HEK293 (cell line): ENCODE data around the gene EIF3L.
A peak's percentile ranks its signal among the peaks of the same experiment; 100 is the strongest.

Source experiments
- CTCF ChIA-PET: fragments of 350-600 bp; formaldehyde crosslinking; extraction: SDS; loops from one replicate; lab custom pipeline; 2021; ENCODE audit warnings: antibody characterized with exemption; lab: Yijun Ruan, JAX
- POLR2A ChIA-PET: fragments of 300-600 bp; formaldehyde crosslinking; extraction: SDS; loops from one replicate; lab custom pipeline; 2020; ENCODE audit warnings: antibody characterized with exemption, inconsistent platforms; lab: Yijun Ruan, JAX
- H3K27ac ChIP-seq: fragments of 200-500 bp; sonication (Bioruptor generic); 2 replicates; pipeline ENCODE4 v1.5.1; 2014; ENCODE audit warnings: low read depth, low read length, control low read depth, inconsistent platforms; ENCODE audit errors: extremely low read depth
- H3K36me3 ChIP-seq, 2 experiments: fragments of 200-500 bp in 1 of 2; sonication (Bioruptor generic) in 1 of 2; 1 replicate in 1 of 2; 2 replicates in 1 of 2; pipeline ENCODE4 v1.5.1; 2014 to 2017; ENCODE audit warnings: inconsistent platforms in 2 of 2, low read length in 2 of 2; ENCODE audit not compliant: control insufficient read depth in 2 of 2, insufficient read depth in 1 of 2
- H3K4me1 ChIP-seq: fragments of 200-500 bp; sonication (Bioruptor generic); 2 replicates; pipeline ENCODE4 v1.5.1; 2014; ENCODE audit warnings: mild to moderate bottlenecking, low read length, inconsistent platforms; ENCODE audit not compliant: control insufficient read depth, insufficient read depth
- H3K4me3 ChIP-seq: 2 replicates; pipeline ENCODE4 v1.5.1; 2011; ENCODE audit warnings: low read depth, mild to moderate bottlenecking, control low read depth, low read length, moderate library complexity
- H3K9me3 ChIP-seq: fragments of 200-500 bp; sonication (Bioruptor generic); 2 replicates; pipeline ENCODE4 v1.5.1; 2014; ENCODE audit warnings: low read depth, low read length, inconsistent platforms; ENCODE audit not compliant: control insufficient read depth, insufficient read depth
- HOXC10 ChIP-seq: sonication (generic); formaldehyde crosslinking; IDR thresholded peaks from 2 replicates; pipeline ENCODE4 v1.8.1; 2023; ENCODE audit warnings: mild to moderate bottlenecking, missing genetic modification reagents
- KLF8 ChIP-seq: fragments of 450-650 bp; formaldehyde crosslinking; IDR thresholded peaks from 2 replicates; pipeline ENCODE4 v1.5.1; 2016; ENCODE audit warnings: missing biosample characterization, missing genetic modification characterization
- ZBTB8A ChIP-seq: fragments of 450-650 bp; formaldehyde crosslinking; IDR thresholded peaks from 2 replicates; pipeline ENCODE4 v1.5.1; 2016; ENCODE audit warnings: missing biosample characterization, missing genetic modification characterization
- ZNF2 ChIP-seq: fragments of 450-650 bp; formaldehyde crosslinking; IDR thresholded peaks from 2 replicates; pipeline ENCODE4 v1.5.1; 2016; ENCODE audit warnings: missing biosample characterization, missing genetic modification characterization
- ZNF354C ChIP-seq: fragments of 450-650 bp; formaldehyde crosslinking; IDR thresholded peaks from 2 replicates; pipeline ENCODE4 v1.5.1; 2016; ENCODE audit warnings: missing biosample characterization, missing genetic modification characterization, low read depth, borderline replicate concordance
- ZNF416 ChIP-seq: fragments of 450-650 bp; formaldehyde crosslinking; IDR thresholded peaks from 2 replicates; pipeline ENCODE4 v1.5.1; 2016; ENCODE audit warnings: missing biosample characterization, missing genetic modification characterization
- ZNF596 ChIP-seq: fragments of 450-650 bp; IDR thresholded peaks from 2 replicates; pipeline ENCODE4 v1.5.0; 2018; ENCODE audit warnings: missing biosample characterization, mild to moderate bottlenecking, missing genetic modification characterization, moderate library complexity
- ZNF610 ChIP-seq: fragments of 450-650 bp; formaldehyde crosslinking; IDR thresholded peaks from 2 replicates; pipeline ENCODE4 v1.5.1; 2016; ENCODE audit warnings: missing biosample characterization, missing genetic modification characterization, borderline replicate concordance
- ZNF639 ChIP-seq: fragments of 450-650 bp; formaldehyde crosslinking; IDR thresholded peaks from 2 replicates; pipeline ENCODE4 v1.5.1; 2016; ENCODE audit warnings: missing biosample characterization, missing genetic modification characterization
- ZNF768 ChIP-seq: fragments of 450-650 bp; formaldehyde crosslinking; IDR thresholded peaks from 2 replicates; pipeline ENCODE4 v1.5.1; 2018; ENCODE audit warnings: missing biosample characterization, mild to moderate bottlenecking, missing genetic modification characterization
- ZSCAN23 ChIP-seq: fragments of 450-650 bp; formaldehyde crosslinking; IDR thresholded peaks from 2 replicates; pipeline ENCODE4 v1.5.1; 2016; ENCODE audit warnings: missing biosample characterization, missing genetic modification characterization
- TF ChIP-seq, protein P1 (sequence below): fragments of 450-650 bp; formaldehyde crosslinking; IDR thresholded peaks from 2 replicates; pipeline ENCODE4 v1.5.1; 2016; ENCODE audit warnings: missing biosample characterization, missing genetic modification characterization
- TF ChIP-seq, protein P2 (sequence below): fragments of 450-650 bp; formaldehyde crosslinking; IDR thresholded peaks from 2 replicates; pipeline ENCODE4 v1.5.1; 2016; ENCODE audit warnings: missing biosample characterization, missing genetic modification characterization
- TF ChIP-seq, protein P3 (sequence below): fragments of 450-650 bp; formaldehyde crosslinking; IDR thresholded peaks from 2 replicates; pipeline ENCODE4 v1.5.1; 2016; ENCODE audit warnings: missing biosample characterization, missing genetic modification characterization

Gene EIF3L

DNA sequence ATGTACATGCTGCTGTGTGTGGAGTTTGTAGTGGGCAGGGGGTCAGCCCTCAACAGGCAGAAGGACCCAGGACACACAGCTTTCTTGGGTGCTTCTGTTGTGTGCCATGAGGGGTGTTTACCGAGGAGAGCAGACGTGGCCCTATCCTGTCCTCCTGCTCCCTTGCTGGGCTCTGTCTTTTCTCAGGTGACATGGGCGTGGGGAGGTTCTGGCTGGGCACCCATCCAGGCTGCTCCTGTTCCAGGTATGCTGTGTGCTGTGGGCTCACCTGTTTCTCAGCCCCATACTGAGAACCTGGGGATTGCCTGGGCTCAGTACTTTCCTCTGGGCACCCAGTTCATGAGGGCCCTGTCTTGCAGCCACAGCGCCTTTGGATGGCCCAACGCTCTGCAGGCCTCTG, 80.2 kb downstream of the EIF3L start (continued):
- TF ChIP-seq ZNF639 (tag by site-specific recombination) (no peak), ZNF610 (tag by site-specific recombination) (no peak), HOXC10 (no peak), ZNF416 (tag by site-specific recombination) (no peak)

- no peak for TF ChIP-seq ZSCAN23 (tag by site-specific recombination)
- TF ChIP-seq, protein P1, sequence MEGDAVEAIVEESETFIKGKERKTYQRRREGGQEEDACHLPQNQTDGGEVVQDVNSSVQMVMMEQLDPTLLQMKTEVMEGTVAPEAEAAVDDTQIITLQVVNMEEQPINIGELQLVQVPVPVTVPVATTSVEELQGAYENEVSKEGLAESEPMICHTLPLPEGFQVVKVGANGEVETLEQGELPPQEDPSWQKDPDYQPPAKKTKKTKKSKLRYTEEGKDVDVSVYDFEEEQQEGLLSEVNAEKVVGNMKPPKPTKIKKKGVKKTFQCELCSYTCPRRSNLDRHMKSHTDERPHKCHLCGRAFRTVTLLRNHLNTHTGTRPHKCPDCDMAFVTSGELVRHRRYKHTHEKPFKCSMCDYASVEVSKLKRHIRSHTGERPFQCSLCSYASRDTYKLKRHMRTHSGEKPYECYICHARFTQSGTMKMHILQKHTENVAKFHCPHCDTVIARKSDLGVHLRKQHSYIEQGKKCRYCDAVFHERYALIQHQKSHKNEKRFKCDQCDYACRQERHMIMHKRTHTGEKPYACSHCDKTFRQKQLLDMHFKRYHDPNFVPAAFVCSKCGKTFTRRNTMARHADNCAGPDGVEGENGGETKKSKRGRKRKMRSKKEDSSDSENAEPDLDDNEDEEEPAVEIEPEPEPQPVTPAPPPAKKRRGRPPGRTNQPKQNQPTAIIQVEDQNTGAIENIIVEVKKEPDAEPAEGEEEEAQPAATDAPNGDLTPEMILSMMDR, result peak; percentile 71
- TF ChIP-seq ZBTB8A (tag by site-specific recombination), result 0 out of 2 replicates have a peak, but pooled peaks have one; percentile 7
- TF ChIP-seq, protein P2, sequence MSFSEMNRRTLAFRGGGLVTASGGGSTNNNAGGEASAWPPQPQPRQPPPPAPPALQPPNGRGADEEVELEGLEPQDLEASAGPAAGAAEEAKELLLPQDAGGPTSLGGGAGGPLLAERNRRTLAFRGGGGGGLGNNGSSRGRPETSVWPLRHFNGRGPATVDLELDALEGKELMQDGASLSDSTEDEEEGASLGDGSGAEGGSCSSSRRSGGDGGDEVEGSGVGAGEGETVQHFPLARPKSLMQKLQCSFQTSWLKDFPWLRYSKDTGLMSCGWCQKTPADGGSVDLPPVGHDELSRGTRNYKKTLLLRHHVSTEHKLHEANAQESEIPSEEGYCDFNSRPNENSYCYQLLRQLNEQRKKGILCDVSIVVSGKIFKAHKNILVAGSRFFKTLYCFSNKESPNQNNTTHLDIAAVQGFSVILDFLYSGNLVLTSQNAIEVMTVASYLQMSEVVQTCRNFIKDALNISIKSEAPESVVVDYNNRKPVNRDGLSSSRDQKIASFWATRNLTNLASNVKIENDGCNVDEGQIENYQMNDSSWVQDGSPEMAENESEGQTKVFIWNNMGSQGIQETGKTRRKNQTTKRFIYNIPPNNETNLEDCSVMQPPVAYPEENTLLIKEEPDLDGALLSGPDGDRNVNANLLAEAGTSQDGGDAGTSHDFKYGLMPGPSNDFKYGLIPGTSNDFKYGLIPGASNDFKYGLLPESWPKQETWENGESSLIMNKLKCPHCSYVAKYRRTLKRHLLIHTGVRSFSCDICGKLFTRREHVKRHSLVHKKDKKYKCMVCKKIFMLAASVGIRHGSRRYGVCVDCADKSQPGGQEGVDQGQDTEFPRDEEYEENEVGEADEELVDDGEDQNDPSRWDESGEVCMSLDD (tag by site-specific recombination), result no peak
- TF ChIP-seq ZNF768 (tag by site-specific recombination), result peak; percentile 90; the same call in 1 of the 2 replicates
- TF ChIP-seq KLF8 (tag by site-specific recombination), result no peak
- no peak for TF ChIP-seq ZNF2
- TF ChIP-seq, protein P3, sequence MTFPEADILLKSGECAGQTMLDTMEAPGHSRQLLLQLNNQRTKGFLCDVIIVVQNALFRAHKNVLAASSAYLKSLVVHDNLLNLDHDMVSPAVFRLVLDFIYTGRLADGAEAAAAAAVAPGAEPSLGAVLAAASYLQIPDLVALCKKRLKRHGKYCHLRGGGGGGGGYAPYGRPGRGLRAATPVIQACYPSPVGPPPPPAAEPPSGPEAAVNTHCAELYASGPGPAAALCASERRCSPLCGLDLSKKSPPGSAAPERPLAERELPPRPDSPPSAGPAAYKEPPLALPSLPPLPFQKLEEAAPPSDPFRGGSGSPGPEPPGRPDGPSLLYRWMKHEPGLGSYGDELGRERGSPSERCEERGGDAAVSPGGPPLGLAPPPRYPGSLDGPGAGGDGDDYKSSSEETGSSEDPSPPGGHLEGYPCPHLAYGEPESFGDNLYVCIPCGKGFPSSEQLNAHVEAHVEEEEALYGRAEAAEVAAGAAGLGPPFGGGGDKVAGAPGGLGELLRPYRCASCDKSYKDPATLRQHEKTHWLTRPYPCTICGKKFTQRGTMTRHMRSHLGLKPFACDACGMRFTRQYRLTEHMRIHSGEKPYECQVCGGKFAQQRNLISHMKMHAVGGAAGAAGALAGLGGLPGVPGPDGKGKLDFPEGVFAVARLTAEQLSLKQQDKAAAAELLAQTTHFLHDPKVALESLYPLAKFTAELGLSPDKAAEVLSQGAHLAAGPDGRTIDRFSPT (tag by site-specific recombination), result 0 out of 2 replicates have a peak, but pooled peaks have one; percentile 22
- TF ChIP-seq, all 188 proteins: peak for 4
- Histone ChIP-seq H3K36me3 (peaks cover 6 to 83% of the 10 kb centered on the region in 2 experiments), H3K4me1 (peaks cover 6% of the 10 kb centered on the region), H3K4me3 (no peak overlapping the region), H3K27ac (no peak overlapping the region), H3K9me3 (no peaks in the 10 kb centered on the region)
- ChIA-PET POLR2A (interaction anchor here (0.5 to 1.5 kb wide), 3 partner anchors 20 to 273 kb away, joined by 3 to 5 read pairs (median 3); no protein-coding TSS in a partner anchor), CTCF (interaction anchor here (0.5 to 3.8 kb wide), 10 partner anchors 8 to 179 kb away, joined by 3 to 17 read pairs (median 4); no protein-coding TSS in a partner anchor)
Observed at GRCh38 chr22:37930270-37930951, 81.2 kb downstream of the EIF3L start.

DNA sequence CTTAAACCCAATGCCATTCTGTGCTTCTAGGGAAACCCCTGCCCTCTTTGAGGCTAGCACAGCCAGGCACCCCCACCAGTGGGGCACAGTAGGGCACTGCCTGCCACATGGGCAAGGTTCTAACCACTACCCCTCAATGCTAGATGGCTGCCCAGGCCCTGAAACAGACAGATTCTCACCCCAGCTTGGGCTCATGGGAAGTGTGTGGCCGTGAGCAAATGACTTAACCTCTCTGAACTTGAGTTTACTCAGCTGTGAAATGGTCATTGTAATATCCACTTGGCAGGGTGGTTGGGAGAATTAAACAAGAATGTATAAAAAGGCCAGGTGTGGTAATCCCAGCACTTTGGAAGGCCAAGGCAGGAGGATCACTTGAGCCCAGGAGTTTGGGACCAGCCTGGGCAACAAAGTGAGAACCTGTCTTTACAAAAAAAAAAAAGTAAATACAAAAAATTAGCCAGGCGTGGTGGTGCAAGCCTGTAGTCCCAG, 81.8 kb downstream of the EIF3L start:
- Histone ChIP-seq H3K36me3 (peaks cover 6 to 80% of the 10 kb centered on the region in 2 experiments; a peak in 2 of 3 replicates), H3K4me1 (peaks cover 6% of the 10 kb centered on the region), H3K4me3 (no peak overlapping the region), H3K9me3 (no peaks in the 10 kb centered on the region), H3K27ac (no peak overlapping the region; the same call in 1 of the 2 replicates)
- POLR2A ChIA-PET, result interaction anchor here (0.5 to 1.5 kb wide), 3 partner anchors 19 to 273 kb away, joined by 3 to 5 read pairs (median 3); no protein-coding TSS in a partner anchor
- TF ChIP-seq ZNF354C (tag by site-specific recombination), result no peak
- TF ChIP-seq, protein P3 (tag by site-specific recombination), result 0 out of 2 replicates have a peak, but pooled peaks have one; percentile 5
- TF ChIP-seq, protein P1, result no peak
- no peak for TF ChIP-seq ZNF596 (tag by site-specific recombination)
- no peak for TF ChIP-seq KLF8 (tag by site-specific recombination)
- CTCF ChIA-PET, result interaction anchor here (0.7 to 3.8 kb wide), 8 partner anchors 9 to 113 kb away, joined by 3 to 17 read pairs (median 4); no protein-coding TSS in a partner anchor
